Omental fat pad (tissue), 4 donors: ENCODE measurements around the gene GATAD2A. TPM values are rescaled to one million over a fixed set of nuclear protein-coding genes. Genes with fewer than 3 reads are reported as not detected.

Experiments
- ATAC-seq: fragments of 150-250 bp; one replicate; pipeline ENCODE4 v1.9.1; 2016; ENCODE audit warnings: mild to moderate bottlenecking, moderate library complexity; ENCODE audit not compliant: low FRiP score
- DNase-seq: peaks from one replicate; pipeline ENCODE4 v3.0.0-alpha.2; 2019; ENCODE audit warnings: low spot score
- total RNA-seq, 4 donors: library from RNA; depleted of rRNA; stranded (reverse); fragments of >200 nt; gene quantifications; one replicate each; pipeline ENCODE4 v1.1.0, GENCODE V29; 2016
- TF ChIP-seq, protein P1 (sequence below), 3 donors: fragments of 450-650 bp; IDR thresholded peaks; one replicate each; pipeline ENCODE4 v1.5.1; 2016 to 2017; ENCODE audit warnings: antibody characterized with exemption in 3 of 3, mild to moderate bottlenecking in 3 of 3, moderate library complexity in 2 of 3

Gene GATAD2A
- total RNA-seq, 4 donors from 2014 or later, result 25.9 to 80.3 (median 35.9) TPM

DNA sequence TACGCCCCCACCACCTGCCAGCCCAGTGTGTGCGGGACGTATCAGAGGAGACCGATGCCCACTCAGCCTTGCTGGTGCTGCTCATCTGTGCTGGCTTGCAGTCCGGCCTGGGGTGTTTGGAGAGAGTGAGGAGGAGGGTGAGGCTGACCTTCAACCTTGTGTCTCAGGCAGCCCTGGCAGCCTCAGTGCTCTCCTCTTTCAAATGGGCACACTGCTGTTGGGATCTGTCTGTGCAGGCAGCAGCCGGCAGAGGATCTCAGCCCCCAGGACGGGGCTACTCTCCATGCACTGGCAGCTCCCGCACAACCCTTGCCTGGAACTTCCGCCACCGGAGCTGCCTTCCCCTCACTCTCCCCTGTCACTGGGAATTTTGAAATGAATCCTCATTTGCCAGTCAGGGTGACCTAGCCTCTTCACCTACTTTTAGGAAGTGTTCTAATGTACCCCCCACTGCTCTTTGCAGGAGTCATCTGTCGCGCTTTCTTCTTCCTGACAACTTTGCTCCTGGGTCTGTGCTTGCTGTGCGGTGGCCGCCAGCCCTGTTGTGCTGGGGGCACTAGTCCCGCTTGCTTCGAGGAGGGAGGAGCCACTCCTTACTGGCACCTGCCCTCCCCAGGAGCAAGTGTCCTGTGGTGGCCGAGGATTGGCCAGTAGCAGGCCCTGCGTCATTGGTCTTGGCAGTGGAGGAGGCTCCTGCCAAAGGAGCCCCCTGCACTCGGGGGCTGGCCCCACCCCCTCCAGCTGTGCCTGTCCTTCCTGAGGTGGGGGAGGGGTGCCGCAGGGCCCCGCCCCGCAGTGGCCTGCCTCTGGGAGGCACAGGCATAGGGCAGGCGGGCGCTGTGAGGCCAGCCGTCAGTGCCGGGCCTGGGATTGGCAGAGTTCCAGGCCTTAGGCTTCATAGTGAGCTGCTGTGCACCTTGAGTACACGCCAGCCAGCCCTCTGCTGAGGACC is 56.5 kb downstream of the GATAD2A start:
- DNase-seq (no peak), ATAC-seq (no peak)
- TF ChIP-seq, protein P1, sequence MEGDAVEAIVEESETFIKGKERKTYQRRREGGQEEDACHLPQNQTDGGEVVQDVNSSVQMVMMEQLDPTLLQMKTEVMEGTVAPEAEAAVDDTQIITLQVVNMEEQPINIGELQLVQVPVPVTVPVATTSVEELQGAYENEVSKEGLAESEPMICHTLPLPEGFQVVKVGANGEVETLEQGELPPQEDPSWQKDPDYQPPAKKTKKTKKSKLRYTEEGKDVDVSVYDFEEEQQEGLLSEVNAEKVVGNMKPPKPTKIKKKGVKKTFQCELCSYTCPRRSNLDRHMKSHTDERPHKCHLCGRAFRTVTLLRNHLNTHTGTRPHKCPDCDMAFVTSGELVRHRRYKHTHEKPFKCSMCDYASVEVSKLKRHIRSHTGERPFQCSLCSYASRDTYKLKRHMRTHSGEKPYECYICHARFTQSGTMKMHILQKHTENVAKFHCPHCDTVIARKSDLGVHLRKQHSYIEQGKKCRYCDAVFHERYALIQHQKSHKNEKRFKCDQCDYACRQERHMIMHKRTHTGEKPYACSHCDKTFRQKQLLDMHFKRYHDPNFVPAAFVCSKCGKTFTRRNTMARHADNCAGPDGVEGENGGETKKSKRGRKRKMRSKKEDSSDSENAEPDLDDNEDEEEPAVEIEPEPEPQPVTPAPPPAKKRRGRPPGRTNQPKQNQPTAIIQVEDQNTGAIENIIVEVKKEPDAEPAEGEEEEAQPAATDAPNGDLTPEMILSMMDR (IDR thresholded peaks at IDR 0.05), result no peak

GRCh38 chr19:19463348-19464117 is 58.1 kb downstream of the GATAD2A start:
- DNase-seq, result no peak
- peak; percentile 50 for ATAC-seq

GRCh38 chr19:19464339-19465098 is 59.0 kb downstream of the GATAD2A start:
- no peak for ATAC-seq
- no peak for DNase-seq
- TF ChIP-seq, protein P1 (IDR thresholded peaks at IDR 0.05), result no peak

More at GRCh38 chr19:19463348-19464117, 58.1 kb downstream of the GATAD2A start:
- TF ChIP-seq, protein P1 (IDR thresholded peaks at IDR 0.05), result no peak

DNA sequence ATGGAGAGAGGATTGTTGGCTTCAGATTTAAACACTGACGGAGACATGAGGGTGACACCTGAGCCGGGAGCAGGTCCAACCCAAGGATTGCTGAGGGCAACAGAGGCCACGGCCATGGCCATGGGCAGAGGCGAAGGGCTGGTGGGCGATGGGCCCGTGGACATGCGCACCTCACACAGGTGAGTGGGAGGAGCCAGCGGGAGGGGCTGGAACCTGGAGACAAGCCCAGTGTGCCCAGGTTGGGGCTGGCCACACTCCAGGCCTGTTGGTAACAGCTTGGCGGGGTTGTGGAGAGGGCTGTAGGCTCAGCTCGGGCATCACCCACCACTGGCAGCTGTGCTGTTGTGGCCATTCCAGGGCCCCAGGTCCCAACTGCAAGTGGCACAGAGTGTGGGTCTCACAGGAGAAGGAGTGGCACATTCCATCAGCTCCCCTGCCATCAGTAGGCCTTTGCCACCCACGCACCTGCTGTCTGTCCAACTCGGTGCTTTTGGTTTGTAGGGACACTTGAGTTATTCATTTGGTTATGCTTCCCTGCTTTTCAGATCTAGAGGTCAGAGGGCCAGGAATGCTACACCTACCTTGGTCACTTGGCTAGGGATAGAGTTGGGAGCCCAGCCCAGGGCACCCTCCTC is 60.1 kb downstream of the GATAD2A start:
- ATAC-seq (no peak), DNase-seq (no peak)
- TF ChIP-seq, protein P1 (IDR thresholded peaks at IDR 0.05), result no peak

- DNase-seq, result no peak
- ATAC-seq, result no peak
- TF ChIP-seq, protein P1 (IDR thresholded peaks at IDR 0.05), result no peak
These were observed 60.7 kb downstream of the GATAD2A start for GRCh38 chr19:19466201-19466600.

DNA sequence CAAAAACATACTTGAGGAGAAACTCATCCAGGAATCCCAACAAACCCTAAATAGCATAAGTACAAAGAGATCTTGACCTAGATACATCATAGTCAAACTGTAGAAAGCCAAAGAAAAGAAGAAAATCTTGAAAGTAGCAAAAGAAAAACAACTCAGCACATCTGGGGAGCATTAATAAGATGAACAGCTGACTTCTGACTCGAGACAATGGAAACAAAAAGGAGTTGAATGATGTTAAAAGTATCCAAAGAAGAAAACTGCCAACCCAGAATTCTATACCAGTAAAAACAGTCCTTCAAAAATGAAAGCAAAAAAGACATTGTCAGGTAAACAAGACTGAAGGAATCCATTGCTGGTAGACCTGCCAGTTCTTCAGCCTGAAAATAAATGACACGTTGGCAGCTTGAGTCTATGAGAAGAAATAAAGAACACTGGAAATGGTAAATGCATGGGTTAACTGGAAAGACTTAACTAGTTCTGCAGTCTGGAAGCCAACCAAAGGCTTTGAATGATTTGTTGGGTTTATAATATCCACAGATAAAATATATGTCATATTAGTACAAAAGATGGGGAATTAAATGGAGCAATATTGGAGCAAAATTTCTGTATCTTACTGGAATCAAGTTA is 63.1 kb downstream of the GATAD2A start:
- ATAC-seq (no peak), DNase-seq (no peak)
- TF ChIP-seq, protein P1 (IDR thresholded peaks at IDR 0.05), result no peak
